Measurements from ENCODE around the gene POFUT2. TPM values are rescaled to one million over a fixed set of nuclear protein-coding genes. Genes with fewer than 3 reads are reported as not detected.
"Not testable (repeated sequence)": the region's sequence is repeated elsewhere in the genome, so short reads cannot be mapped to it uniquely, and the experiment has no call there.

POFUT2 gene
- total RNA-seq, 1 donor from 2014 or later, result 62.5 TPM

GRCh38 chr21:45318556-45319404 is 31.1 kb upstream of the POFUT2 start:
- TF ChIP-seq CTCF (IDR thresholded peaks at IDR 0.05; ENCODE audit: unreplicated experiment), result no peak
- Mint-ChIP-seq H3K4me1 (peaks cover 6% of the 10 kb centered on the region), H3K4me3 (no peak overlapping the region), H3K9me3 (peaks cover 9% of the 10 kb centered on the region), H3K27ac (no peak overlapping the region), H3K27me3 (ENCODE audit: low read depth) (no peaks in the 10 kb centered on the region), H3K36me3 (no peaks in the 10 kb centered on the region)
- DNase-seq (ENCODE audit: low spot score in 2 of 2, unreplicated experiment in 2 of 2), result no peak

- Mint-ChIP-seq H3K9me3 (peaks cover 9% of the 10 kb centered on the region), H3K4me3 (no peak overlapping the region), H3K27me3 (ENCODE audit: low read depth) (no peaks in the 10 kb centered on the region), H3K27ac (no peak overlapping the region), H3K4me1 (peaks cover 3% of the 10 kb centered on the region), H3K36me3 (no peaks in the 10 kb centered on the region)
- no peak for DNase-seq (ENCODE audit: low spot score in 2 of 2, unreplicated experiment in 2 of 2)
- TF ChIP-seq CTCF (IDR thresholded peaks at IDR 0.05; ENCODE audit: unreplicated experiment), result no peak
Observed at GRCh38 chr21:45318146-45318555, 30.5 kb upstream of the POFUT2 start.

- no peak for DNase-seq (ENCODE audit: low spot score in 2 of 2, unreplicated experiment in 2 of 2)
- peaks cover 9% of the 10 kb centered on the region for H3K9me3 Mint-ChIP-seq
- H3K27me3 Mint-ChIP-seq (ENCODE audit: low read depth), result no peaks in the 10 kb centered on the region
- TF ChIP-seq CTCF (IDR thresholded peaks at IDR 0.05; ENCODE audit: unreplicated experiment), result no peak
- H3K4me1 Mint-ChIP-seq, result peaks cover 3% of the 10 kb centered on the region
- no peaks in the 10 kb centered on the region for H3K36me3 Mint-ChIP-seq
- H3K4me3 Mint-ChIP-seq, result no peak overlapping the region
- H3K27ac Mint-ChIP-seq, result no peak overlapping the region
Observed at GRCh38 chr21:45317398-45318145, 29.9 kb upstream of the POFUT2 start.

- DNase-seq (ENCODE audit: low spot score in 2 of 2, unreplicated experiment in 2 of 2), result no peak
- peaks cover 14% of the 10 kb centered on the region for H3K9me3 Mint-ChIP-seq
- no peak overlapping the region for H3K27ac Mint-ChIP-seq
- H3K4me3 Mint-ChIP-seq, result no peak overlapping the region
- H3K36me3 Mint-ChIP-seq, result no peaks in the 10 kb centered on the region
- H3K27me3 Mint-ChIP-seq (ENCODE audit: low read depth), result no peaks in the 10 kb centered on the region
- peaks cover 3% of the 10 kb centered on the region for H3K4me1 Mint-ChIP-seq
- TF ChIP-seq CTCF (IDR thresholded peaks at IDR 0.05; ENCODE audit: unreplicated experiment), result no peak
Observed at GRCh38 chr21:45316871-45317397, 29.2 kb upstream of the POFUT2 start.

- H3K9me3 Mint-ChIP-seq, result peaks cover 16% of the 10 kb centered on the region
- not testable (repeated sequence) for DNase-seq (ENCODE audit: low spot score in 2 of 2, unreplicated experiment in 2 of 2); H3K36me3 Mint-ChIP-seq; H3K4me3 Mint-ChIP-seq; H3K27me3 Mint-ChIP-seq (ENCODE audit: low read depth); H3K27ac Mint-ChIP-seq; H3K4me1 Mint-ChIP-seq
Observed at GRCh38 chr21:45315676-45316470, 28.2 kb upstream of the POFUT2 start.
